A549 (cell line): ENCODE data around the gene CFAP58.

ENCODE experiments used
- EHF ChIP-seq: fragments of 250-450 bp; sonication (Bioruptor Pico); IDR thresholded peaks from 2 replicates; pipeline ENCODE4 v1.5.0; 2020; ENCODE audit warnings: mild to moderate bottlenecking
- ZFP36 ChIP-seq: fragments of 450-650 bp; IDR thresholded peaks from 2 replicates; pipeline ENCODE4 v1.6.1; 2014; ENCODE audit warnings: borderline replicate concordance; ENCODE audit not compliant: partially characterized antibody

DNA sequence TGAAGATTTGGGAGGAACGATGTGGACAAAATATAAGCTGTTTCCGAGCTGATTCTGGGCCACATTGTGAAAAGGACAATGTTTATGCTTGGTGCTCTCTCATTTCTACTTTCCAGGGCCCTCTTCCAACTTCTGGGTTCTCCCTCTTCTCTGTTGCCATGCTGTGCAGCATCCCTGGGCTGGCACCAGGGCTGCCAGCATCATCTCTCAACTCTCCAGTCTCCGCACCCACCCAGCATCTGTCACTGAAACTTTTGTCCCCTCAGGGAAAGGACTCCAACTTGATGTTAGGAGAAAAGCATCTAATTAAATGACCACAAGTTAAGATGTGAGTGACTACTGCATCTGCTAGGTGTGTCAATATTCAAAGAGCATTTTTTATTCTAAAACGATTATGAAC is 26.7 kb downstream of the CFAP58 start:
- TF ChIP-seq ZFP36 (no peak), EHF (no peak)
